Erythroblast (primary cell): ENCODE data around the gene INPPL1.

Experiments
- GATA1 ChIP-seq: IDR thresholded peaks from 2 replicates; pipeline ENCODE4 v1.6.1; 2011; ENCODE audit warnings: low read depth, mild to moderate bottlenecking, control low read depth, low read length, moderate library complexity
- POLR2A ChIP-seq: IDR thresholded peaks from 2 replicates; pipeline ENCODE4 v1.6.1; 2011; ENCODE audit warnings: mild to moderate bottlenecking, low read length

DNA sequence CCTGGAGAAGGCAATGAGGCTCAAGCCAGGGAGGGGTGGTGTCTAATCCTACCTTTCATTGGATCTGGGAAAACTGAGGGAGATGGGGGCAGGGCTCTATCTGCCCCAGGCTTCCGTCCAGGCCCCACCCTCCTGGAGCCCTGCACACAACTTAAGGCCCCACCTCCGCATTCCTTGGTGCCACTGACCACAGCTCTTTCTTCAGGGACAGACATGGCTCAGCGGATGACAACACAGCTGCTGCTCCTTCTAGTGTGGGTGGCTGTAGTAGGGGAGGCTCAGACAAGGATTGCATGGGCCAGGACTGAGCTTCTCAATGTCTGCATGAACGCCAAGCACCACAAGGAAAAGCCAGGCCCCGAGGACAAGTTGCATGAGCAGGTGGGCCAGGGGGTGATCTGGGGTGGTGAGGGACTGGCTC, 32.6 kb upstream of the INPPL1 start, which contains the start of gene FOLR1:
- TF ChIP-seq POLR2A = no peak
- no peak for TF ChIP-seq GATA1
